GM23338 (cell line): ENCODE results near the gene FHIT. TPM values are rescaled to one million over a fixed set of nuclear protein-coding genes. Genes with fewer than 3 reads are reported as not detected.
A peak's percentile ranks its signal among the peaks of the same experiment; 100 is the strongest.

ENCODE experiments used
- ATAC-seq: fragments of 200-7000 bp; cut with Tn5 transposase; 3 replicates; pipeline ENCODE4 v1.9.1; 2020
- DNase-seq: peaks from one replicate; pipeline ENCODE4 v3.0.0-alpha.2; 2015; ENCODE audit warnings: low spot score
- H2AFZ ChIP-seq: fragments of 200-600 bp; sonication (generic); 2 replicates; pipeline ENCODE4 v1.8.0; 2016; ENCODE audit warnings: antibody characterized with exemption, mild to moderate bottlenecking, moderate library complexity
- H3F3A ChIP-seq: fragments of 200-600 bp; sonication (generic); replicated peaks from 2 replicates; pipeline ENCODE4 v1.8.0; 2017; ENCODE audit warnings: antibody characterized with exemption, mixed run types, low read depth
- H3K27ac ChIP-seq: fragments of 200-600 bp; sonication (generic); 2 replicates; pipeline ENCODE4 v1.6.1; 2016; ENCODE audit warnings: low read depth
- H3K27me3 ChIP-seq: fragments of 200-600 bp; sonication (generic); 2 replicates; pipeline ENCODE4 v1.8.0; 2016; ENCODE audit warnings: mild to moderate bottlenecking, mixed run types, moderate library complexity; ENCODE audit not compliant: insufficient read depth
- H3K36me3 ChIP-seq: fragments of 200-600 bp; sonication (generic); 2 replicates; pipeline ENCODE4 v1.8.0; 2016; ENCODE audit warnings: mild to moderate bottlenecking; ENCODE audit not compliant: insufficient read depth
- H3K4me1 ChIP-seq: fragments of 200-600 bp; sonication (generic); 2 replicates; pipeline ENCODE4 v1.8.0; 2016; ENCODE audit warnings: mild to moderate bottlenecking, moderate library complexity; ENCODE audit not compliant: insufficient read depth
- H3K4me2 ChIP-seq: fragments of 200-600 bp; sonication (generic); 2 replicates; pipeline ENCODE4 v1.7.1; 2017; ENCODE audit warnings: mixed run types
- H3K4me3 ChIP-seq: fragments of 200-600 bp; sonication (generic); 2 replicates; pipeline ENCODE4 v1.6.1; 2016; ENCODE audit warnings: mixed run types
- H3K79me2 ChIP-seq: fragments of 200-600 bp; sonication (generic); replicated peaks from 2 replicates; pipeline ENCODE4 v1.8.0; 2017; ENCODE audit warnings: mild to moderate bottlenecking; ENCODE audit not compliant: insufficient read depth
- H3K9me2 ChIP-seq: fragments of 200-600 bp; sonication (generic); 2 replicates; pipeline ENCODE4 v1.8.0; 2017; ENCODE audit not compliant: insufficient read depth
- H4K20me1 ChIP-seq: fragments of 200-600 bp; sonication (generic); replicated peaks from 2 replicates; pipeline ENCODE4 v1.8.0; 2017; ENCODE audit warnings: mild to moderate bottlenecking; ENCODE audit not compliant: insufficient read depth
- H3K27ac Mint-ChIP-seq: 2 replicates; pipeline ENCODE4 v1.8.0; 2020; ENCODE audit warnings: inconsistent platforms, mild to moderate bottlenecking, moderate library complexity, mixed read lengths
- H3K27me3 Mint-ChIP-seq: 3 replicates; pipeline ENCODE4 v1.8.0; 2022; ENCODE audit warnings: low read depth, mild to moderate bottlenecking, moderate library complexity, mixed read lengths, inconsistent platforms; ENCODE audit not compliant: insufficient read depth, poor library complexity
- H3K36me3 Mint-ChIP-seq: 3 replicates; pipeline ENCODE4 v1.8.0; 2021; ENCODE audit warnings: low read depth, mild to moderate bottlenecking, inconsistent platforms, moderate library complexity, mixed read lengths
- H3K4me1 Mint-ChIP-seq: 3 replicates; pipeline ENCODE4 v1.8.0; 2020; ENCODE audit warnings: mild to moderate bottlenecking, inconsistent platforms, mixed read lengths
- H3K4me3 Mint-ChIP-seq: 3 replicates; pipeline ENCODE4 v1.8.0; 2021; ENCODE audit warnings: moderate library complexity, mild to moderate bottlenecking, inconsistent platforms, mixed read lengths
- H3K9me3 Mint-ChIP-seq: 3 replicates; pipeline ENCODE4 v1.8.0; 2020; ENCODE audit warnings: moderate library complexity, mild to moderate bottlenecking, inconsistent platforms, mixed read lengths
- CTCF ChIP-seq, 2 experiments: fragments of 200-600 bp in 1 of 2; sonication (generic) in 1 of 2; conservative IDR thresholded peaks; 2 replicates each; pipeline versions ENCODE4 v1.5.1 to v1.6.1; 2016 to 2017; ENCODE audit warnings: antibody characterized with exemption in 2 of 2, low read depth in 2 of 2, mild to moderate bottlenecking in 2 of 2, moderate library complexity in 1 of 2
- ETS1 ChIP-seq: IDR thresholded peaks from 2 replicates; pipeline ENCODE4 v1.6.1; 2016; ENCODE audit warnings: antibody characterized with exemption
- EZH2 ChIP-seq: fragments of 200-600 bp; sonication (generic); IDR thresholded peaks from one replicate; pipeline ENCODE4 v1.8.0; 2017; ENCODE audit warnings: antibody characterized with exemption, mild to moderate bottlenecking, low read depth; ENCODE audit not compliant: unreplicated experiment
- EZH2phosphoT487 ChIP-seq: fragments of 200-600 bp; sonication (generic); IDR thresholded peaks from one replicate; pipeline ENCODE4 v1.8.1; 2018; ENCODE audit warnings: antibody characterized with exemption; ENCODE audit not compliant: unreplicated experiment
- JUNB ChIP-seq: IDR thresholded peaks from one replicate; pipeline ENCODE4 v1.6.1; 2016; ENCODE audit warnings: antibody characterized with exemption; ENCODE audit not compliant: unreplicated experiment
- NANOG ChIP-seq: IDR thresholded peaks from 2 replicates; pipeline ENCODE4 v1.6.1; 2016; ENCODE audit warnings: antibody characterized with exemption, borderline replicate concordance
- REST ChIP-seq: IDR thresholded peaks from one replicate; pipeline ENCODE4 v1.6.1; 2018; ENCODE audit warnings: antibody characterized with exemption; ENCODE audit not compliant: unreplicated experiment
- STAT1 ChIP-seq: IDR thresholded peaks from one replicate; pipeline ENCODE4 v1.6.1; 2016; ENCODE audit warnings: antibody characterized with exemption; ENCODE audit not compliant: unreplicated experiment
- ZNF114 ChIP-seq: fragments of 250-450 bp; sonication (Bioruptor Pico); IDR thresholded peaks from 2 replicates; pipeline ENCODE4 v1.5.0; 2020; ENCODE audit warnings: mild to moderate bottlenecking, moderate library complexity
- ZNF331 ChIP-seq: fragments of 250-450 bp; sonication (Bioruptor Pico); IDR thresholded peaks from 2 replicates; pipeline ENCODE4 v1.5.0; 2020; ENCODE audit warnings: low read depth, mild to moderate bottlenecking, moderate library complexity
- polyA plus RNA-seq: library from polyadenylated mRNA; unstranded; fragments of >200 nt; fragmentation: Nextera tagmentation; extraction: Ambion mirVana; gene quantifications from 2 replicates; pipeline ENCODE4 v1.2.1, GENCODE V29; 2016
- total RNA-seq: library from RNA; depleted of rRNA; stranded (reverse); fragments of >200 nt; shearing (Covaris generic); gene quantifications from 2 replicates; pipeline ENCODE4 v1.2.3, GENCODE V29; 2014

Gene FHIT
- total and polyA plus RNA-seq, 2 experiments from 2014 or later = 3.0 to 8.3 TPM

GRCh38 chr3:60948488-60948887 lies 302.8 kb downstream of the FHIT start:
- H3K9me2 ChIP-seq = no peaks in the 10 kb centered on the region
- H3K27me3 Mint-ChIP-seq = no peaks in the 10 kb centered on the region
- H3K4me3 Mint-ChIP-seq = no peak overlapping the region
- no peak for TF ChIP-seq ZNF331 (CRISPR knock-in tag)
- TF ChIP-seq CTCF (conservative IDR thresholded peaks at IDR 0.05; ENCODE audit: low read depth in 2 of 2) = peak; percentile 27 to 45; a peak in 3 of 4 replicates
- H3F3A ChIP-seq = no peaks in the 10 kb centered on the region
- H3K4me2 ChIP-seq = no peak overlapping the region
- H3K9me3 Mint-ChIP-seq = no peaks in the 10 kb centered on the region
- DNase-seq = peak; percentile 35
- H3K4me3 ChIP-seq = no peak overlapping the region
- H3K36me3 ChIP-seq = no peaks in the 10 kb centered on the region
- H3K4me1 Mint-ChIP-seq = no peaks in the 10 kb centered on the region
- H3K27me3 ChIP-seq = no peaks in the 10 kb centered on the region
- no peaks in the 10 kb centered on the region for H3K79me2 ChIP-seq
- H2AFZ ChIP-seq = no peak overlapping the region
- no peak overlapping the region for H3K27ac Mint-ChIP-seq
- no peaks in the 10 kb centered on the region for H3K36me3 Mint-ChIP-seq
- no peak overlapping the region for H3K27ac ChIP-seq
- no peaks in the 10 kb centered on the region for H3K4me1 ChIP-seq
- H4K20me1 ChIP-seq = no peaks in the 10 kb centered on the region
- no peak for ATAC-seq

GRCh38 chr3:60935709-60936108 lies 315.5 kb downstream of the FHIT start:
- H3K4me2 ChIP-seq = no peak overlapping the region
- no peak for ATAC-seq
- DNase-seq = no peak
- TF ChIP-seq ETS1 = no peak
- TF ChIP-seq NANOG = no peak
- no peak for TF ChIP-seq EZH2
- TF ChIP-seq EZH2phosphoT487 = no peak
- no peak for TF ChIP-seq REST
- TF ChIP-seq STAT1 = no peak
- TF ChIP-seq JUNB = no peak
- TF ChIP-seq ZNF331 (CRISPR knock-in tag) = no peak
- TF ChIP-seq ZNF114 = no peak

More at GRCh38 chr3:60935709-60936108, 315.5 kb downstream of the FHIT start:
- H3K27me3 ChIP-seq = no peaks in the 10 kb centered on the region
- H3K79me2 ChIP-seq = no peaks in the 10 kb centered on the region
- no peaks in the 10 kb centered on the region; the same call in 1 of the 2 replicates for H4K20me1 ChIP-seq
- H3K9me3 Mint-ChIP-seq = no peaks in the 10 kb centered on the region
- no peaks in the 10 kb centered on the region for H3K27me3 Mint-ChIP-seq
- H3K27ac Mint-ChIP-seq = no peak overlapping the region
- no peak overlapping the region for H3K27ac ChIP-seq
- H3K4me3 ChIP-seq = no peak overlapping the region
- no peaks in the 10 kb centered on the region for H3K4me1 ChIP-seq
- H3F3A ChIP-seq = no peaks in the 10 kb centered on the region
- no peaks in the 10 kb centered on the region for H3K36me3 Mint-ChIP-seq
- H2AFZ ChIP-seq = no peak overlapping the region
- H3K4me1 Mint-ChIP-seq = no peaks in the 10 kb centered on the region
- H3K36me3 ChIP-seq = no peaks in the 10 kb centered on the region
- H3K4me3 Mint-ChIP-seq = no peak overlapping the region
- H3K9me2 ChIP-seq = no peaks in the 10 kb centered on the region
